ENCODE data around the gene PHYKPL. TPM values are rescaled to one million over a fixed set of nuclear protein-coding genes. Genes with fewer than 3 reads are reported as not detected.
"Not testable (repeated sequence)": the region's sequence is repeated elsewhere in the genome, so short reads cannot be mapped to it uniquely, and the experiment has no call there.

PHYKPL gene
- total RNA-seq, 1 experiment from 2014 or later: 21.2 TPM

DNA sequence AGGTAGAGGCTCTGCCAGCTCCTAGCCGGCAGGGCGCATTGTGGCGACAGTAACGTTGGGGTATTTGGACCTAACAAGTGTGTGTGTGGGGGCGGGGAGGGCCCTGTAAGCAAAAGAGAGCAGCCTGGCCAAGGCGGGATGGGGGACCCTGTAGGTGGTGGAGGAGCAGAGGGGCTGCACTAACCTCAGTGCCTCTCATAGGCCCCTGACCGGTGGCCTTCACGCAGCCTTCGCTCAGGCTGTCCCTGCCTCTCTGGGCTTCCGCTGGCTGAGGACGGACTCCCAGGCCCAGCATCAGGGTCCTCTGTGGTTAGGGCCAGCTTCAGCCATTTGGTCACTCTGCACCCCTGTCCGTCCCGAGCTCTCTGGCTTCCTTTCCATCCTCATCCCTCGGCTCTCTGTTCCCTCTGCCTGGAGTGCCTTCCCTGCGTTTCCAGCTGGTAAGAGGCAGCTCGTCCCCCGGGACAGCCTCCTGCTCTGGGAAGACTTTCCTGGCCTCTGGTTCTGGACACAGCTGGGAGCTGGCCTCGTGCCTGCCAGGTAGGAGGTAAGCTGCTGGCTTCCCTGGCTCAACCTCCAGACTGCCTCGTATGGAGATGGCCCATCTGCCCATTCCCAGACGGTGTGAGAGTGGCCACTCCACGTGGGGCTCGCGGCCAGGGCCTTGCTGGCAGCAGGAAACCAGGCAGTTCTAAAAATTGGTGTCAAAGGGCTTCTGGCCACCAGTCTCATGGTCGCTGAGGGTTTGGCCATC is 39.3 kb upstream of the PHYKPL start:
- Histone ChIP-seq H3K36me3 (no peaks in the 10 kb centered on the region), H3K27ac (no peak overlapping the region), H3K27me3 (no peaks in the 10 kb centered on the region), H3K4me3 (no peak overlapping the region), H3K4me1 (no peaks in the 10 kb centered on the region), H3K9me3 (replicated peaks) (no peaks in the 10 kb centered on the region; the same call in 1 of the 2 replicates)
- no peak for DNase-seq

DNA sequence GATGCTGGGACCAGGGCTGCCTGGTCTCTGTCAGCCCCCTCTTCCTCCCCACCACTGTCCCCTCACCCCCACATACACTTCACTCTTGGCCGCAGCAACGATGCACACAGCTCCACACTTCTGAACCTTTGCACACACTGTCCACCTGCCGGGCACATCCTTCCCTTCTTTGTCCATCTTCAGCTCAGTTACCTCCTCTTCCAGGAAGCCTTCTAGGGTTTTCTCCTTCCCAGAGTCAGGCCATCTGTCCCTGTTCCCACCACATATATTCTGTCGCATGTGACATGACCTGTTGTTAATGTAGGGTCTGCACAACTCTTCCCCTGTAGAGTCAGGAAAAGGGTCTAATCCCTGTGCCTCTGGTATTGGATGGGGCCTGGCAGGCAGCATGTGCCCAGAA is 38.6 kb upstream of the PHYKPL start:
- no peak overlapping the region for H3K4me3 ChIP-seq
- no peak for DNase-seq
- H3K27ac ChIP-seq: no peak overlapping the region
- no peaks in the 10 kb centered on the region for H3K36me3 ChIP-seq
- H3K4me1 ChIP-seq: no peaks in the 10 kb centered on the region
- H3K27me3 ChIP-seq: no peaks in the 10 kb centered on the region
- no peaks in the 10 kb centered on the region; the same call in 1 of the 2 replicates for H3K9me3 ChIP-seq (replicated peaks)

DNA sequence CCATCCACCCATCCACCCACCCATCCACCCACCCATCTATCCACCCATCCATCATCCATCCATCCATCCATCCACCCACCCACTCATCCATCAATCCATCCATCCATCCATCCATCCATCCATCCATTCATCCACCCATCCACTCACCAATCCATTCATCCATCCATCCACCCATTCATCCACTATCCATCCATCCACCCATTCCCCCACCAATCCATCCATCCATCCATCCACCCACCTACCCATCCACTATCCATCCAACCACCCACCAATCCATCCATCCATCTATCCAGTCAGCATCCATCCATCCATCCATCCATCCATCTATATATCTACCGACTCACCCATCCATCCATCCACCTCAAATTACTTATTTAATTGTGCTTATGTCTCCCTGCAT is 36.9 kb upstream of the PHYKPL start:
- Histone ChIP-seq H3K4me1 (no peaks in the 10 kb centered on the region), H3K9me3 (replicated peaks) (no peaks in the 10 kb centered on the region), H3K27me3 (no peaks in the 10 kb centered on the region), H3K36me3 (no peaks in the 10 kb centered on the region), H3K4me3 (no peak overlapping the region), H3K27ac (no peak overlapping the region)
- no peak for DNase-seq

DNA sequence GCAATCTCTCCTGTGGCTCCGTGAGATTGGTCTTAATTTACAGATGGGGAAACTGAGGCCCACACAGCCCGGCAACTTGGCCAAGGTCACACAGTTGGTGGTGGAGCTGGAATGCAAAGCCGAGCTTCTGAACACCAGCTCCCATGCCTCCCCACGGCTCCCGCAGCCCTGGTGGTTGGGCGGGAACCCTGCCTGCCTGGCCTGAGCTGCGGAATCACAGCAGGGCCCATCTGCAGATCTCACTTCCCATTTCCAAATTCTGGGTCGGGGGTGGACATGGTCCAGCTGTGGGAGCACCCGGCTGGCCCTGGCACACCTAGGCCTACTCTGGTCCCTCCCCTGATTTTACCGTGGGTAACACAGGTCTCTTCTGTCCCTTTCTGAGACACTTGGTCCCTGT is 35.3 kb upstream of the PHYKPL start:
- Histone ChIP-seq H3K27ac (no peak overlapping the region), H3K4me1 (no peaks in the 10 kb centered on the region), H3K36me3 (no peaks in the 10 kb centered on the region), H3K27me3 (no peaks in the 10 kb centered on the region), H3K9me3 (replicated peaks) (no peaks in the 10 kb centered on the region), H3K4me3 (no peak overlapping the region)
- DNase-seq: no peak

DNA sequence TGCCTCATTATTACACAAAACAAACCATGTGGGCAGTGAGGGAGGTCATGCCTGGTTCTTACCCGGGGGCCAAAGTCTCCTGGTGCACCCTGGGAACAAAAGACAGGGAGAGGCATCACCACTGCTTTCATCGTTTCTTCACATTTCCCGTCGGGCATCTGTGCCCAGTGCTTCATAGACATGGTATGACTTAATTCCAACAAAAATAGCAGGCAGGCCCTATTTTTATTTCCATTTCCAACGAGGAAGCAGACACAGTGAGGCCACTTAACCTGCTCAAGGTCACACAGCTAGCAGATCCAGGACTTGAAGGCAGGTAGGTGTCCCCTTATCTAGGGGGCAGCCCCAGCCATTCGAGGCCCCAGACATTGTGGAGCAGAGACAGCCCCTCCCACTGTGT is 34.6 kb upstream of the PHYKPL start:
- DNase-seq: no peak
- Histone ChIP-seq H3K36me3 (no peaks in the 10 kb centered on the region), H3K27me3 (no peaks in the 10 kb centered on the region), H3K27ac (no peak overlapping the region), H3K9me3 (replicated peaks) (no peaks in the 10 kb centered on the region), H3K4me1 (no peaks in the 10 kb centered on the region), H3K4me3 (no peak overlapping the region)

DNA sequence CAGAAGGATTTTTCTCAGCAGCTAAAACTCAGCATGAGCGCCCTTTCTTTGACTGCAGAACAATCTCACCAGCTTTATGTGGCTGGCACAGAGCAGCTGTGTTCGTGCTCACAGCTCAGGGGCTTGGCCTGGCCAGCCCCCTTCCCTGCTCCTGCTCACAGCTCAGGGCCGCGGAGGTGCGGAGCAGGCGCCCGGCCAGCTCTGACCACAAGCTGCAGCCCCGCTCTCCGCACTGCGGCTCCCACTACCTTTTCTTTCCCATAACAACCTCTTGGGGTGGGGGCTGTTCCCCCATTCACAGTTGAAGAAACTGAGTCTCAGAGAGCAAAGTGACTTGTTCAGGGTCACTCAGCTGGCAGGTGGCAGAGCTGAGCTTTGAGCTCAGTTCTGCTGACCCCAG is 34.0 kb upstream of the PHYKPL start:
- no peaks in the 10 kb centered on the region for H3K4me1 ChIP-seq
- no peaks in the 10 kb centered on the region for H3K27me3 ChIP-seq
- H3K27ac ChIP-seq: no peak overlapping the region
- no peaks in the 10 kb centered on the region for H3K36me3 ChIP-seq
- H3K9me3 ChIP-seq (replicated peaks): no peaks in the 10 kb centered on the region
- no peak for DNase-seq
- no peak overlapping the region for H3K4me3 ChIP-seq

DNA sequence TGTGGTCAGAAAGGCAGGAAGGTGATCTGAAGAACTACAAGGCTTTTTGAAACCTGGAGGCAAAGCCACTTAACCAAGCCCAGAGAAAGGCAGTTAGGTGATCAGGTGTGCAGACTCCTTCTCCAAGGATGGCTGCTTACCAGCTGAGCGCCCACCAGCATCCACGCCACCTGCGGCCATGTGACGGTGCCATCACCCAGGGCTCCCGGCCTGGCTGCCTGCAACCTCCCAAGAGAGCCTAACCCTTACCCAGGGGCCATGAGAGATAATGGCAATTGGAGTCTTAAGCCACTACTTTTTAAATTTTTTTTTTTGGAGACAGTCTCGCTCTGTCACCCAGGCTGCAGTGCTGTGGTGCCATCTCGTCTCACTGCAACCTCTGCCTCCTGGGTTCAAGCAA is 33.1 kb upstream of the PHYKPL start:
- Histone ChIP-seq H3K36me3 (no peaks in the 10 kb centered on the region), H3K27ac (no peak overlapping the region), H3K4me3 (no peak overlapping the region), H3K9me3 (replicated peaks) (no peaks in the 10 kb centered on the region), H3K27me3 (no peaks in the 10 kb centered on the region), H3K4me1 (no peaks in the 10 kb centered on the region)
- no peak for DNase-seq

DNA sequence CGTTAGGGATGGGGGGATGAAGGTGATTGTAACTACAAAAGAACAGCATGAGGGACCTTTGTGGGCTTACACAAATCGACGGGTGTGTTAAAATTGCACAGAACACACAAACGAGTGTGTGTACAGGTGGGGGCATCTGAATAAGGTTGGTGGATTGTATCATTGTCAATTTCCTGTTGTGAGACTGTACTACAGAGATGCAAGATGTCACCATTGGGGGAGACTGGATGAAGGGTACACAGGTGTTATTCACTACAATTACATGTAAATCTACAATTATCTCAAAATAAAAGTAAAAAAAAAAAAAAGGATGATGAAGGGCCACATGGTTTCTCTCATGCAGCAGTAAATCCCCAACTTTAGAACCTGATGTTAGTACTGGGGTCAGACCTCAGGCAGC is 31.4 kb upstream of the PHYKPL start:
- Histone ChIP-seq H3K27me3 (no peaks in the 10 kb centered on the region), H3K4me3 (no peak overlapping the region), H3K9me3 (replicated peaks) (no peaks in the 10 kb centered on the region), H3K4me1 (no peaks in the 10 kb centered on the region), H3K27ac (no peak overlapping the region), H3K36me3 (no peaks in the 10 kb centered on the region)
- no peak for DNase-seq

DNA sequence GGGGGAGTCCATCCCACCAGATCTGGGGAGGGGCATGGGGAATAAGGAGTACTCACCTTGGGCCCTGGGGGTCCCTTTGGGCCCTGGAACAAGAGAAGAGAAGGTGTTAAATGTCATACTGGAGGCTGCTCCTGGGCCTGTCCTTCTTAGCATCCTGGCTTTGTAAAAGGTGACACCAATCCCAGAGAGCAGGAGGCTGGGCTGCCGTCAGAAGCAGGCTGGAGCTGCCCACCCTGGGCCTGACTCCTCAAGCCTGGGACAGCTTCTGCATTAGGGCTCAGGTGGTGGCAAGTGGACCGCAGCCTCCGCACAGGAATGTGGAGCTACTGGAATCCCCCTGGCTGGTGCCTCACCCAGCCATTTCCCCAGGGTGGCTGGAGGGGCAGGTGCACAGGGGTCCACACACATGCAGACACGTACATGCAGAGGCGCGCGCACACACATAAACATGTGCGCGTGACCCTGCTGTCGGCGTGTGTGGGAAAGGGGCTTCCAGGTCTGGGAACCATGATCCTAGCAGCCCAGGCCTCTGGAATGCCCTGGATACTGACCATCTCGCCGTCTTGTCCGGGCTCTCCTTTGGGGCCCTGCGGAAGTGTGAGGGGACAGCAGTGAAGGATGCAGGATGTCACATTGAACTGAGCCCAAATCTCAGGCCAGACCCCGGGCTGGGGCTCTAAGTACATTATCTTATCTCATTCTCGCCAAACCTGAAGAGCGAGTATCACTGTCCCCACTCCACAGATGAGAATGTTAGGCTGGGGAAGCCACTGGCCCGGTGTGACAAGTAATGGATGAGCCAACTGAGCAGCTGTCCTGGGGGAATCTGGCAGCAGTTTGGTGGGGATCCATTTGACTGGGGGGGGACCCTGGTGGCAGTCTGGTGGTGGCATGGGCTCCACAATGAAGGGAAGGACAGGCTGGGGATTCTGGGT is 29.3 kb upstream of the PHYKPL start:
- Histone ChIP-seq H3K36me3 (no peaks in the 10 kb centered on the region), H3K4me3 (no peak overlapping the region), H3K4me1 (no peaks in the 10 kb centered on the region), H3K27me3 (no peaks in the 10 kb centered on the region), H3K9me3 (replicated peaks) (no peaks in the 10 kb centered on the region), H3K27ac (no peak overlapping the region)
- DNase-seq: no peak

DNA sequence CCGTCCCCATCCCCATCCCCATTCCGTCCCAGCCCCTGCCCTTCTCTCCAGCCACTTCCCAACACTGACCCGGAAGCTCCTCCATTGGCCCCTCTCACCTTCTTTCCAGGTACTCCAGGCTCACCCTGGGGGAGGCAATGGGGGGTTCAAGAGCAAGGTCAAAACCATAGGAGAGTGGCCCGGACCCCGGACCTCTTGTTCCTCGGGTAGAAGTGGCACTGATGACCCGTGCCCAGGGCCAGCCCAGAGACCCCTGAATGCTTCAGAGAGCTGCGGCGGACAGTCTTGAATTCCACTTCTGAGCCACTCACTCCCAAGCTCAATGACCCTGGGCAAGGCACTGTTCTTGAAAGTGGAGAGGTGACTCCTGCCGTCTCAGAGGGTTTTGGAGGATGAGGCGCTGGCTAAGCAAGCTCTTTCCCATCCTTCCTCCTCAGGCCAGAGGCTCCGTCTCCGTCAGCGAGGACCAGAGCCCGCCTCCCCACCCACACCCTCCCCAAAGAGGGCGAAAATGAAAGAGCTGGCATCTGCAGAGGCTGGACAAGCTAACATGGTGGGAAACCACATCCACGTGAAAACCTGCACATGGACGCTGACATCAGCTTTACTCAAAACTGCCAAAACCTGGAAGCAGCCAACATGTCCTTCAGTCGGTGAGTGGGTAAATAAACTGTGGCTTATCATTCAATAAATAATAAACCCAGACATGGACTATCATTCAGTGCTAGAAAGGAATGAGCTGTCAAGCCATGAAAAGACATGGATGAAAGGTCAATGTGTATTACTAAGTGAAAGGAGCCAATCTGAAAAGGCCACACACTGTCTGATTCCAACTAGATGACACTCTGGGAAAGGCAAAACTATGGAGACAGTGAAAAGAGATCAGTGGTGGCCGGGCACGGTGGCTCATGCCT is 27.3 kb upstream of the PHYKPL start:
- no peak for DNase-seq
- no peaks in the 10 kb centered on the region for H3K4me1 ChIP-seq
- no peaks in the 10 kb centered on the region; the same call in 1 of the 2 replicates for H3K27me3 ChIP-seq
- no peak overlapping the region for H3K4me3 ChIP-seq
- H3K36me3 ChIP-seq: no peaks in the 10 kb centered on the region
- H3K9me3 ChIP-seq (replicated peaks): no peaks in the 10 kb centered on the region
- no peak overlapping the region for H3K27ac ChIP-seq

DNA sequence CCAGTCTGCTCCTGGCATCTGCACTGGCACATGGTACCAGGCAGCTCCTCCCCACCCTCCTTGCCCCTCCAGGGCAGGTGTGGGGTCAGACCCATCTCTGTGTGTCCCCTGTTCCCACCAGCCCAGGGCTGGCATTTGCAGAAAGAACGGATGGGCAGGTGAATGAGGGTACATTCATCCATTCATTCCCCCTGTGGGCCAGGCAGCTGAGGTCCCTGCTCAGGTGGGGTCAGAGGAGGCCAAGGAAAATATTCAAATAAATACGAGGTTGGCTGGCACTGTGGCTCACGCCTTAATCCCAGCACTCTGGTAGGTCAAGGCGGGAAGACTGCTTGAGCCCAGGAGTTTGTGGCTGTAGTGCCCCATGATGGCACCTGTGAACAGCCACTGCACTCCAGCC is 25.0 kb upstream of the PHYKPL start:
- Histone ChIP-seq H3K27ac (no peak overlapping the region), H3K4me3 (no peak overlapping the region), H3K27me3 (no peaks in the 10 kb centered on the region; the same call in 1 of the 2 replicates), H3K4me1 (no peaks in the 10 kb centered on the region), H3K36me3 (no peaks in the 10 kb centered on the region), H3K9me3 (replicated peaks) (no peaks in the 10 kb centered on the region)
- DNase-seq: no peak

DNA sequence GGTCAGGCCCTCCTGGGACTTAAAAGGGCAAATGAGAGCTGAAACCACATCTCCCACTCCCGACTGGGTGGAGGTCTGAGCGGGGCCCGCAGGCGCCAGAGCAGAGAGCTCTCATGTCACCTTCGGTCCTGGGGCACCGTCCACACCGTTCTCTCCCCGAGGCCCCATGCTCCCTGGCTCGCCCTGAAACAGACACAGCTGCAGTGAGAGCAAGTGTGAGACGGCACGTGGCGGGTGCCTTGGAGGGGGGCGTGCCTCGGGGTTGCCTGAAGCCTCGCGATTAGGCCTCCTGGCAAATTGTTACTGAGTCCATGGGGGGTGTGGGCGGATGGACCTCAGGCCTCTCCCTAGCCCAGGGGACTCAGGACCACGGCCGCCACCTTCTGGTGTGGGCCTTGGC is 24.1 kb upstream of the PHYKPL start:
- no peaks in the 10 kb centered on the region for H3K4me1 ChIP-seq
- H3K27me3 ChIP-seq: no peaks in the 10 kb centered on the region; the same call in 1 of the 2 replicates
- no peaks in the 10 kb centered on the region for H3K9me3 ChIP-seq (replicated peaks)
- H3K36me3 ChIP-seq: no peaks in the 10 kb centered on the region
- no peak for DNase-seq
- H3K4me3 ChIP-seq: no peak overlapping the region
- no peak overlapping the region for H3K27ac ChIP-seq

DNA sequence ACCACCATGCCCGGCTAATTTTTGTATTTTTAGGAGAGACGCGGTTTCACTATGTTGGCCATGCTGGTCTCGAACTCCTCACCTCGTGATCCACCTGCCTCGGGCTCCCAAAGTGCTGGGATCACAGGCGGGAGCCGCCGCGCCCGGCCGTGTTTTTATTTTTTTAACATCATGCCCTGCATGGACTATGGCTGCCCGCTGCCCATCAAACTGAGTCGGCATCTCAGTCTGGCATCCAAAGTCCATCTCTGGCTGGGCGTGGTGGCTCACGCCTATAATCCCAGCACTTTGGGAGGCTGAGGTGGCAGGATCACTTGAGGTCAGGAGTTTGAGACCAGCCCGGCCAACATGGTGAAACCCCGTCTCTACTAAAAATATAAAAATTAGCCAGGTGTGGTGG is 21.0 kb upstream of the PHYKPL start:
- not testable (repeated sequence) for H3K27ac ChIP-seq; DNase-seq; H3K27me3 ChIP-seq; H3K4me1 ChIP-seq; H3K9me3 ChIP-seq (replicated peaks); H3K36me3 ChIP-seq; H3K4me3 ChIP-seq

DNA sequence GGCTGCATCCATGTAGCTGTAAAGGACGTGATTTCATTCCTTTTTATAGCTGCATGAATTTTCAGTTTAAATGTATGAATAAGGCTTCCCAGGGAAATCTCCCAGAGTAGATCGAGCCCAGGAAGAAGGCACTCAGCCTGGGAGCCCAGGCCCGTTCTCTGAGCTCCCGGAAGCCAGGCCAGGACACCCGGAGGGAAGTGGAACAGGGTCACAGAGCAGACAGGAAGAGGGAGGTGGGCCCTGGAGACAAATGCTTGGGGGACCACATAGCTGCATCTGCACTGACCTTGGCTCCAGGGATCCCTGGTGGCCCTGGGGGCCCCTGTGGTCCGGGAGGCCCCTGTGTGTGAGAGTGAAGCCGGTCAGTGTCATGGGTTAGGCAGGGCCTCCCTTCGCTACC is 19.7 kb upstream of the PHYKPL start:
- H3K4me1 ChIP-seq: no peaks in the 10 kb centered on the region
- DNase-seq: no peak
- H3K27ac ChIP-seq: no peak overlapping the region
- H3K27me3 ChIP-seq: peaks cover 3% of the 10 kb centered on the region; the same call in 1 of the 2 replicates
- no peaks in the 10 kb centered on the region for H3K36me3 ChIP-seq
- no peaks in the 10 kb centered on the region for H3K9me3 ChIP-seq (replicated peaks)
- H3K4me3 ChIP-seq: no peak overlapping the region
